NAMALWA (cell line): Measurements from ENCODE around the gene TRMT2B.
"Not testable (repeated sequence)": the region's sequence is repeated elsewhere in the genome, so short reads cannot be mapped to it uniquely, and the experiment has no call there.

Experiments
- DNase-seq: peaks from one replicate; pipeline ENCODE4 v3.0.0-alpha.2; 2015; ENCODE audit warnings: low spot score

TRMT2B gene, protein sequence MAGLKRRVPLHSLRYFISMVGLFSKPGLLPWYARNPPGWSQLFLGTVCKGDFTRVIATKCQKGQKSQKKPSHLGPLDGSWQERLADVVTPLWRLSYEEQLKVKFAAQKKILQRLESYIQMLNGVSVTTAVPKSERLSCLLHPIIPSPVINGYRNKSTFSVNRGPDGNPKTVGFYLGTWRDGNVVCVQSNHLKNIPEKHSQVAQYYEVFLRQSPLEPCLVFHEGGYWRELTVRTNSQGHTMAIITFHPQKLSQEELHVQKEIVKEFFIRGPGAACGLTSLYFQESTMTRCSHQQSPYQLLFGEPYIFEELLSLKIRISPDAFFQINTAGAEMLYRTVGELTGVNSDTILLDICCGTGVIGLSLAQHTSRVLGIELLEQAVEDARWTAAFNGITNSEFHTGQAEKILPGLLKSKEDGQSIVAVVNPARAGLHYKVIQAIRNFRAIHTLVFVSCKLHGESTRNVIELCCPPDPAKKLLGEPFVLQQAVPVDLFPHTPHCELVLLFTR

GRCh38 chrX:101051549-101052302 lies at the start of gene TRMT2B:
TSS of gene TRMT2B (minus strand) at chrX:101052111. CDS start at chrX:101042289, 9,822 bp downstream.
- peak; percentile 88 for DNase-seq

DNA sequence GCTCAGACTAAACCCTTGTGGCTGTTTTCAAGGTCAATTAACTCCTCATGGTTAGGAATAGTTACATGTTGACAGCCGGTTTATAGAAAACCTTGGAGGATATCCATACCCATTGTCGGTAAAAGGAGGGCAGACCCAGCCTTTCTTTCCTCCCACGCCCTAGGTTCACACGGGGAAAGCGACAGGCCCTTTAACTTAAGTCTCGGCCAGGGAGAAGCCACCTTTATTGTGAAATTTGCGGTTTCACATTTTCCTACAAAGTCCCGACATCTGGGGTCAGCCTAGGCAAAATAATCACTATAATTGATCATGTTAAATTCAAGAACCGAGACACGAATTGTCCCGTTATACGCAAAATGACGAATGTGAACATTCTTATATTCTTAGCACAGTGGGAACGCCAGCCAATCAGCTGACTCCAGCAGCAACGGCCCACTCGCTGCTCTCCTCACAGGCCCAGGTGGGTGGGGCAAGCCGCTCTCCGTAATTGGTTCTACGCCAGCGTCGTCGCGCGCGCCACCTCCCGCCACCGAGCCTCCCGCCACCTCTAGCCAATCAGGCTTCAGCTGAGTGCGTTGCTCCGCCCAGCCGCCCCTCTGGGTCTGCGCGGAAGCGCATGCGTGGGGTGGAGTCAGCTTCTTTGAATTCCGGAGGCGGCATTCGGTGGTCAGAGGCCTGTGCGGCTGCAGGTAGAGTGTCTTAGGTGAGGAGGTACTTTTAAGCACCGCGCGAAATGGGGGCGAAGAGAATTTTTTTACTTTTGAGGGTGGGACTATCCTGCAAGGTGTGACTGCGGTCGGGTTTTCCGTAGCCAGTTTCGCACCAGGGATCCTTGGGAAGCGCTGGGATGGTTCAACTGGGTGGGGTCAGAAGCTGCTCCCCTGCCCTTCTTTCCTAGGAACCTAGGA lies 45.9 kb upstream of the TRMT2B start, which contains the start of gene CENPI:
CENPI (plus strand) TSS at position 659 of the 908 bp plus-strand sequence. CDS start 2,867 bp downstream, outside the sequence.
- peak; percentile 93 for DNase-seq

- no peak for DNase-seq
These were observed 39.9 kb upstream of the TRMT2B start for GRCh38 chrX:101091817-101092216.

DNA sequence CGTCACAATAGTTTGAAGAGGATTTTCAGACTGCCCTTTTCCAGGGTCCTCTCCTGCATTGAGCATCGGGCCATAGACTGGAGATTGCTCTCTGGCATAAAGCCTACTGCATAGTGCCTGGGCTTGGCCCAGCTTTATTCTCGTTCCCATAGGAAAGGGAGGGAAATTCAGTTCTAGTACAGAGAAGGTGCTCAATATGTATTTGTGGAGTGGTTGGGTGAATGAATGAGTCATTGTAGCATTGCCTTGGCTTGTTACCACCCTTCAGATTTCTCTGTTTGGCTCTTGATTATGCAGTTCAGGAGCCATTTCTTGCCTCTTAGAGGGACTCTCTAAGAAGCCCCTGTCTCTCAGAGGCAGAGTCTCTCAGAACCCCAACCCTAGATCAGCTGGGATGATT lies 29.3 kb upstream of the TRMT2B start:
- no peak for DNase-seq

DNA sequence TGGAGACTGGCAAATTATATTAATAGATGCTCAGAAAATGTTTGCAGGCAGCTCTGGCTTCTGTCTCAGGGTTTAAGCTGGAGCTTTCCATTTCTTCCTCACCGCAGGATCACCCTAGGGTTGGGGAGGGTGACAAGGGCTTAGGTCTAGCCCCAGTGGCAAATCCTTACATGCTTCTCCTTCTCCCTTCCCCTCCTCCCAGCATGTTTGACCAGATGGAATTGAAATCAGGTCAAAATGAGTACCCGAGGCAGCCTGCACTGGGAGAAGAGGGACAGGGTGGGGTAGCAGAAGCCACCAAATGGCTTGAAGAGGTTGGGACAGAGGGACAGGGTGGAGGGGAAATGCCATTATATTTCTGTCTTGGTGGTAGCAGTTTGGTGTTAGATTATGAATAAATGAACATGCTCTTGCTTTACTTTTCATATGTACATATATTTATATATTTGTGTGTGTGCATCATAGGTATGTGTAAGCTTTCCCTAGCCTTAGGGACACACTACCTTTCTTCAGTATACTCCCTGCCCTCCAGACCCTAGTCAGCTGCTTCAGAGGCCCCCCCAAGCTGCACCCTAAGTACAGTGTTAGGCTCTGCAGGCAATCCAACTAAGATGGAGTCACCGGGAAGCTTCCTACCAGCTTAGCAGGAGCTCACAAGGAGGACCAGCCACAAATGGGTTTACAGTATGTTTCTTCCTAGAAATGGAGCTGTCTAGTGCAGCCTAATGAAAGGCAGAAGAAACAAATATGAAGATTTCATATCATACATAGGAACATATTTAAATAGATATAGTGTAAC lies 28.6 kb upstream of the TRMT2B start:
- no peak for DNase-seq

GRCh38 chrX:101079736-101080270 lies 27.9 kb upstream of the TRMT2B start:
- DNase-seq, result no peak

- no peak for DNase-seq
These were observed 27.0 kb upstream of the TRMT2B start, which contains the start of gene TMEM35A for GRCh38 chrX:101078716-101079598. TSS of gene TMEM35A (plus strand) at chrX:101078879. CDS start at chrX:101079003, 124 bp downstream.

- DNase-seq, result no peak
These were observed 19.7 kb upstream of the TRMT2B start for GRCh38 chrX:101071582-101071981.

GRCh38 chrX:101062176-101062575 lies 10.3 kb upstream of the TRMT2B start:
- no peak for DNase-seq

DNA sequence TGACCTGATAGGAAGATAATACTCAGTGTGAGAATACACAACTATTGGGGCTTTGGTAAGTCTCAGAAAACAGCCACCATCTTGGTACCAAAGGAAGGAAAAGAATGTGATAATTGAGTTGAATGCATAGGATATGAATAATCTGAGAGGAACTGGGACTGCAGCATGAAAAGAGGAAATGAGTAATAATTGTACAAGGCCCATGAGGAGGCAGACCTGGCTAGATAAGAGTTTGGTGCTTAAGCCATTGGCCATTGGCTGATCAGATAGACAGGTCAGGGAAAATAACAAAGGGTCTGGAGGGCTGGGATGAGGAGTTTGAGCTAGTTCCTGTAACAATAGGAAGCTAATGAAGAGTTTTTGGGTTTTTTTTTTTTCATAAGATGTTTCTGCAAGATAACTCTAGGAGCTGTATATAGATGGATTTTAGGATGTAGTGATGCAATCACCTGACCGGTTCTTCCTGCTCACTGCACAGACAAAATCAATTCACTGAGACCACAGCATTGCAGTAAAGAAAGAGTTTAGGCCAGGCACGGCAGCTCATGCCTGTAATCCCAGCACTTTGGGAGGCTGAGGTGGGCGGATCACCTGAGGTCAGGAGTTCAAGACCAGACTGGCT lies 5.3 kb upstream of the TRMT2B start:
- DNase-seq, result peak; percentile 2

GRCh38 chrX:101056551-101056950 lies 4.6 kb upstream of the TRMT2B start:
- not testable (repeated sequence) for DNase-seq

DNA sequence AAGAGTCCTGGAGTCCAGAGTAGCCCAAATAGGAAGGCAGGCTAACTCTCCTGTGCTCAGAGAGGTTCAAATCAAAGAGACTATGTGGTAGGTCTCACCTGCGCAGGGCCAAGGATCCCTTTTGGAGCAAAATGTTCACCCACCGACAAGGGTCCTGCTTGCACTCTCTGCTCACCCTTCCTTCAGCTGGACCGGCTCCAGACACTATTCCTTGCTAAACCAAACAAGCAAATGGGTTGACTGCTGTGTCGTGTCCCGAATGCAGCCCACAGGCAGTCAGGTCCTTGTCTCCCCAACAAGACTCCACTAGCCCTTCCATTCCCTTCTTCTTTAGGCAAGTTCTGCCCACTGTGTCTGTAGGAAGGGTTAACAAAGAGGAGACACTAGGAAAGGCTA lies 760 bp downstream of the TRMT2B start:
- DNase-seq, result no peak

- DNase-seq, result no peak
These were observed 11.7 kb downstream of the TRMT2B start for GRCh38 chrX:101040197-101040596.

DNA sequence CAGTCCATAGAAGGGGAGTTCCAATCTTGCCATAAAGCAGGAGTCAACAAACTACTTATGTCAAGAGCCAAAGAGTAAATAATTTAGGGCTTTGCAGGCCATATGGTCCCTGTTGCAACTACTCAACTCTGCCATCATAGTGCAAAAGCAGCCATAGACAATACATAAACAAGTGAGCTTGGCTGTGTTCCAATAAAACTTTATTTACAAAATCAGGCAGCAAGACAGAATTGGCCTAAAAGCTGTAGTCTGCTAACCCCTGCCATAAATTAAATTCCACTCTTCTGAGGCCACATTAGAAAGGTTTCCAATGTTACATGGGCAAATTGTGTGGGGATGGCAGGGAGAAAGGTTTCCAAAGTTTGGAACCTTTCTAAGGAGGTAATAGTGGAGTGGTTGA lies 14.7 kb downstream of the TRMT2B start:
- DNase-seq, result no peak

- no peak for DNase-seq
These were observed 22.2 kb downstream of the TRMT2B start for GRCh38 chrX:101029665-101030064.

- DNase-seq, result no peak
These were observed 23.3 kb downstream of the TRMT2B start for GRCh38 chrX:101028562-101028961.

GRCh38 chrX:101025126-101025525 lies 26.8 kb downstream of the TRMT2B start:
- DNase-seq, result no peak

- DNase-seq, result no peak
These were observed 29.9 kb downstream of the TRMT2B start for GRCh38 chrX:101022020-101022419.

DNA sequence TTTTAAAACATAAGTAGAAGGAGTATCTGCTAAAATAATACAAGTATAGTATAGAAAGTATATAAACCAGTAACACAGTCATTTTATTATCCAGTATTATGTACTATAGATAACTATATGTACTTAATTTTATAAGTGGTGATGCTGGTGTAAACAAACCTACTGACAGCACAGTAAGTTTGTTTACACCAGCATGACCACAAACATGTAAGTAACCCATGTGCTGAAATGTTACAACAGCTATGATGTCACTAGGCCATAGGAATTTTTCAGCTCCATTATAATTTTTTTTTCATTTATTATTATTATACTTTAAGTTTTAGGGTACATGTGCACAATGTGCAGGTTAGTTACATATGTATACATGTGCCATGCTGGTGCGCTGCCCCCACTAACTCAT lies 39.9 kb downstream of the TRMT2B start:
- DNase-seq, result not testable (repeated sequence)
